ENCODE data around the gene IGF2BP1. TPM values are rescaled to one million over a fixed set of nuclear protein-coding genes. Genes with fewer than 3 reads are reported as not detected.
"Not testable (repeated sequence)": the region's sequence is repeated elsewhere in the genome, so short reads cannot be mapped to it uniquely, and the experiment has no call there.

The IGF2BP1 gene
- total RNA-seq, 3 donors from 2014 or later, result 0.06 to 0.07 TPM; not detected in 1

DNA sequence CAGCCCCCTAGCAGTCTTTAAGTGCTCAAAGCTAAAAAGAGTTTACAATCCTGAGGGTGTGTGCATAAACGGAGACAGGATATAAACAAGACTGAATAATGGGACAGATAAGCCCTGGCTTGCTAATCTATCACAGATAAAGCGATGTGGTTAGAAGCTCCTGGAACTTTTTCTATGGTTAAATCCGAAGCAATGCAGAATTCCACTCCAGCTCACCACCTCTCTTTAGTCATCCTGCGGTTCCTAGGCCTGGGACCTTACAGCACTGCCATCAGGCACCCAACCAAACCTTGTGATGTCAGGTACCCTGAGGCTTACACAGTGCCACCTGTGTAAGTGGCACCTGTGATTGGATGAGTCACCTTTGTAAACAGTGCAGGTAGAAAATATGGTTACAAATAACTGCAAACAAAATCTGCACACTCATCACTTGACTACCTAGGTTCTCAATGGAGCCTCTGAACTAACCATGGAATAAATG, 103.9 kb downstream of the IGF2BP1 start:
- DNase-seq (no peak), ATAC-seq (peak; percentile 94)
- no peak overlapping the region for H3K4me3 ChIP-seq
- peaks cover 5% of the 10 kb centered on the region for H3K4me1 ChIP-seq (ENCODE audit: low read depth)
- intact Hi-C loops (cut with DNase I, micrococcal nuclease), result no loop called here
- no peaks in the 10 kb centered on the region for H3K9me3 ChIP-seq
- TF ChIP-seq, protein P1, sequence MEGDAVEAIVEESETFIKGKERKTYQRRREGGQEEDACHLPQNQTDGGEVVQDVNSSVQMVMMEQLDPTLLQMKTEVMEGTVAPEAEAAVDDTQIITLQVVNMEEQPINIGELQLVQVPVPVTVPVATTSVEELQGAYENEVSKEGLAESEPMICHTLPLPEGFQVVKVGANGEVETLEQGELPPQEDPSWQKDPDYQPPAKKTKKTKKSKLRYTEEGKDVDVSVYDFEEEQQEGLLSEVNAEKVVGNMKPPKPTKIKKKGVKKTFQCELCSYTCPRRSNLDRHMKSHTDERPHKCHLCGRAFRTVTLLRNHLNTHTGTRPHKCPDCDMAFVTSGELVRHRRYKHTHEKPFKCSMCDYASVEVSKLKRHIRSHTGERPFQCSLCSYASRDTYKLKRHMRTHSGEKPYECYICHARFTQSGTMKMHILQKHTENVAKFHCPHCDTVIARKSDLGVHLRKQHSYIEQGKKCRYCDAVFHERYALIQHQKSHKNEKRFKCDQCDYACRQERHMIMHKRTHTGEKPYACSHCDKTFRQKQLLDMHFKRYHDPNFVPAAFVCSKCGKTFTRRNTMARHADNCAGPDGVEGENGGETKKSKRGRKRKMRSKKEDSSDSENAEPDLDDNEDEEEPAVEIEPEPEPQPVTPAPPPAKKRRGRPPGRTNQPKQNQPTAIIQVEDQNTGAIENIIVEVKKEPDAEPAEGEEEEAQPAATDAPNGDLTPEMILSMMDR (IDR thresholded peaks at IDR 0.05), result no peak
- no peaks in the 10 kb centered on the region for H3K36me3 ChIP-seq (ENCODE audit: low read depth)

DNA sequence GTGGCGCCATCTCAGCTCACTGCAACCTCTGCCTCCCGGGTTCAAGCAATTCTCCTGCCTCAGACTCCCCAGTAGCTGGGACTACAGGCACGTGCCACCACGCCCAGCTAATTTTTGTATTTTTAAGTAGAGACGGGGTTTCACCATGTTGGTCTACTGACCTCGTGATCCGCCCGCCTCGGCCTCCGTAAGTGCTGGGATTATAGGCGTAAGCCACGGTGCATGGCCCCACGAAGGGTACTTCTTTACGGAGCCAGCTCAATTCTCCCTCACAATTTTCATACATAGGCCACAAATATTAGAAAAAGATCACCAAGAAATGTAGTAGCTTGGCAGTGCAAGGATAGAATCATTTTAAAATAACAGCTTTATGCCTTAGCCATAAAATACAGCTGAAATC, 106.2 kb downstream of the IGF2BP1 start:
- not testable (repeated sequence) for ATAC-seq, DNase-seq

DNA sequence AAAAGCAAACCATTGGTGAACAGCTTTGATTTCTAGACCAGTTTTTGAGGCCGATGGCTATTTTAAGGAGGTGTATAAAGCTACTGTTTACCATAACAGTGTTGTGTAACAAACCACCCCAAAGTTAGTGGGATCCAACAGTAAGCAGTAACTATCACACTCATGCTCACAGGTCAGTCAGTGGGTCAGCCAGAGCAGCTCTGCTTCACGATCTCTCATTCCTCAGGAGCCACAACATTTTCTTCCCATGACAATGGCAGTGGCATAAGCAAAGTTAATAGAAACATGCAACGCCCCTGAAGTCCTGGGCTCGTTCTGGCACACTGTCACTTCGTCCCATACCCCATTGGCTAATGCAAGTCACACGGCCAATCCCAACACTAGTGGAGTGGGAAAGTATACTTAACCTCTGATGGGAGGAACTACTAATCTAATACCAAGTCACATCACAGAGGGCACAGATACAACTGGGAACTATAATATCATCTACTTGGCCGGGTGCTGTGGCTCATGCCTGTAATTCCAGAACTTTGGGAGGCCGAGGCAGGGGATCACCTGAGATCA, 107.4 kb downstream of the IGF2BP1 start:
- TF ChIP-seq, protein P1 (IDR thresholded peaks at IDR 0.05), result no peak
- H3K4me1 ChIP-seq (ENCODE audit: low read depth), result peaks cover 5% of the 10 kb centered on the region
- H3K9me3 ChIP-seq, result no peaks in the 10 kb centered on the region
- DNase-seq (no peak), ATAC-seq (no peak)
- H3K4me3 ChIP-seq, result no peak overlapping the region
- H3K36me3 ChIP-seq (ENCODE audit: low read depth), result no peaks in the 10 kb centered on the region
- intact Hi-C loops (cut with DNase I, micrococcal nuclease), result no loop called here

More for the DNA sequence above, 106.2 kb downstream of the IGF2BP1 start:
- H3K4me3 ChIP-seq; intact Hi-C loops (cut with DNase I, micrococcal nuclease); H3K9me3 ChIP-seq; H3K4me1 ChIP-seq (ENCODE audit: low read depth); H3K36me3 ChIP-seq (ENCODE audit: low read depth): not testable (repeated sequence)

Other genes starting within 250 kb of the IGF2BP1 start
- 10 to 100 TPM; 10.7 to 25.1 (median 12.2) TPM for gene TTLL6, start 180.2 kb upstream of the IGF2BP1 start, total RNA-seq
- gene CALCOCO2, start 166.3 kb upstream of the IGF2BP1 start, total RNA-seq, result 100 to 1,000 TPM; 181 to 296 (median 224) TPM
- 100 to 1,000 TPM; 115 to 223 (median 198) TPM for gene ATP5MC1, start 104.6 kb upstream of the IGF2BP1 start, total RNA-seq
- gene UBE2Z, start 89.0 kb upstream of the IGF2BP1 start, total RNA-seq, result 10 to 100 TPM; 67.6 to 70.5 (median 68.1) TPM
- gene SNF8, start 52.5 kb upstream of the IGF2BP1 start, total RNA-seq, result 100 to 1,000 TPM in 2 of 3 donors, 10 to 100 TPM in 1; 90.3 to 112 (median 101) TPM
- gene GIP, start 28.8 kb upstream of the IGF2BP1 start, total RNA-seq, result not detected
- gene B4GALNT2, start 135.4 kb downstream of the IGF2BP1 start, total RNA-seq, result 100 to 1,000 TPM in 1 of 3 donors, 10 to 100 TPM in 2; 23.6 to 138 (median 31.7) TPM
- gene GNGT2, start 213.2 kb downstream of the IGF2BP1 start, total RNA-seq, result 1 to 10 TPM in 1 of 3 donors, under 1 TPM in 2; 0.89 to 1.7 (median 0.96) TPM
- gene ABI3, start 213.3 kb downstream of the IGF2BP1 start, total RNA-seq, result 10 to 100 TPM in 1 of 3 donors, 1 to 10 TPM in 2; 5.9 to 10.6 (median 7.2) TPM
- under 1 TPM in 1 of 3 donors, not detected in 2; 0.25 TPM for gene PHOSPHO1, start 233.4 kb downstream of the IGF2BP1 start, total RNA-seq

Measured in mucosa of descending colon (tissue), 3 donors.